Psoas muscle (tissue), 8 donors: ENCODE data around the gene IL1RN. TPM values are rescaled to one million over a fixed set of nuclear protein-coding genes. Genes with fewer than 3 reads are reported as not detected.

Experiments used
- ATAC-seq, 4 donors: fragments of 200-7000 bp; cut with Tn5 transposase; one replicate each; pipeline ENCODE4 v1.9.1; 2020; ENCODE audit warnings: moderate library complexity in 3 of 4, mild to moderate bottlenecking in 2 of 4
- DNase-seq, 2 donors: peaks; one replicate each; pipeline ENCODE4 v3.0.0-alpha.2; 2020
- H3K27ac ChIP-seq: fragments of 200-600 bp; one replicate; pipeline ENCODE4 v1.8.0; 2022
- H3K27me3 ChIP-seq, 3 donors: fragments of 200-600 bp in 1 of 3; one replicate each; pipeline versions ENCODE4 v1.6.1 to v1.8.0; 2013 to 2022; ENCODE audit warnings: low read length in 2 of 3, mild to moderate bottlenecking in 2 of 3, moderate library complexity in 1 of 3; ENCODE audit not compliant: insufficient read depth in 3 of 3
- H3K36me3 ChIP-seq, 2 donors: fragments of 200-600 bp in 1 of 2; one replicate each; pipeline versions ENCODE4 v1.6.1 to v1.8.0; 2013 to 2022; ENCODE audit warnings: low read depth in 1 of 2, mild to moderate bottlenecking in 1 of 2, moderate library complexity in 1 of 2; ENCODE audit not compliant: insufficient read depth in 1 of 2
- H3K4me1 ChIP-seq: fragments of 200-600 bp; one replicate; pipeline ENCODE4 v1.8.0; 2022
- H3K4me3 ChIP-seq: fragments of 200-600 bp; one replicate; pipeline ENCODE4 v1.8.0; 2022; ENCODE audit warnings: mild to moderate bottlenecking
- H3K9me3 ChIP-seq: fragments of 200-600 bp; one replicate; pipeline ENCODE4 v1.8.0; 2022
- CTCF ChIP-seq: fragments of 200-600 bp; IDR thresholded peaks from one replicate; pipeline ENCODE4 v1.8.0; 2022; ENCODE audit warnings: antibody characterized with exemption
- whole genome bisulfite sequencing, 3 donors: extraction: QIAGEN DNeasy Blood & Tissue Kit; methylation state at CpG; one replicate each; pipeline versions ENCODE4 v1.1.6 to v1.1.7; 2013; 5-methylcytosine and 5-hydroxymethylcytosine counted together
- intact Hi-C, 2 donors: fragments of 100-400 bp; cut with DNase I; formaldehyde crosslinking; loops; one replicate each; pipeline versions ENCODE4 v1.11.0 to v1.14.2; 2022
- polyA plus RNA-seq, 3 donors: library from polyadenylated mRNA; stranded (reverse); fragments of 200-250 nt; gene quantifications; one replicate each; pipeline ENCODE4 v1.2.3, GENCODE V29; 2013
- total RNA-seq, 4 donors: library from RNA; stranded (reverse); fragmentation: NEBNext Ultra II Directional in 2 of 4; extraction: Animal tissue kit (Norgen Biotek cat#: 25700) in 2 of 4; gene quantifications; one replicate each; pipeline versions ENCODE4 v1.2.1 to v1.2.4, GENCODE V29; 2021 to 2023
- donor health status: healthy with polysubstance abuse.
- donor health status: DM: no; HTN: no; CAD: no; lungs with moderate emphysema.
- donor health status: Bipolar disorder and iron deficiency.
- donor health status: healthy.
- donor health status: DM: yes; HTN: yes; CAD: no.
- donor health status: DM: no; HTN: no; CAD: no.
- donor health status: DM: no; HTN: no; CAD: no.
- donor health status: DM: yes; HTN: yes; CAD: no.

The IL1RN gene
- total and polyA plus RNA-seq, 7 donors = 0.09 to 2.0 (median 0.24) TPM; not detected in 1

- WGBS, 3 donors = 95 to 99% (median 96%) methylated on average over 1 of the region's 1 CpG
- no peak for TF ChIP-seq CTCF
- ATAC-seq (no peak), DNase-seq (no peak)
- peaks cover 0 to 16% (median 7%) of the 10 kb centered on the region in 3 donors for H3K27me3 ChIP-seq
- no peaks in the 10 kb centered on the region for H3K36me3 ChIP-seq
- no peak overlapping the region for H3K4me3 ChIP-seq
- H3K27ac ChIP-seq = no peak overlapping the region
- H3K9me3 ChIP-seq = no peaks in the 10 kb centered on the region
- H3K4me1 ChIP-seq = no peaks in the 10 kb centered on the region
- intact Hi-C loops = no loop called here
These were observed 32.9 kb downstream of the IL1RN start for GRCh38 chr2:113160248-113160647.

- intact Hi-C loops = no loop called here
- Histone ChIP-seq H3K27ac (no peak overlapping the region), H3K4me3 (no peak overlapping the region), H3K36me3 (no peaks in the 10 kb centered on the region), H3K27me3 (peaks cover 0 to 16% (median 7%) of the 10 kb centered on the region in 3 donors), H3K4me1 (no peaks in the 10 kb centered on the region), H3K9me3 (no peaks in the 10 kb centered on the region)
- DNase-seq (no peak), ATAC-seq (no peak)
- 68 to 70% (median 68%) methylated on average over 5 of the region's 5 CpGs for WGBS, 3 donors
- no peak for TF ChIP-seq CTCF
These were observed 33.6 kb downstream of the IL1RN start for GRCh38 chr2:113160962-113161361.

GRCh38 chr2:113162173-113162572 is 34.8 kb downstream of the IL1RN start:
- Histone ChIP-seq H3K4me1 (no peaks in the 10 kb centered on the region), H3K27ac (no peak overlapping the region), H3K4me3 (no peak overlapping the region), H3K9me3 (no peaks in the 10 kb centered on the region), H3K36me3 (no peaks in the 10 kb centered on the region), H3K27me3 (peaks cover 0 to 7% (median 6%) of the 10 kb centered on the region in 3 donors)
- ATAC-seq = no peak
- no peak for DNase-seq
- WGBS, 3 donors = 85 to 89% (median 87%) methylated on average over 10 of the region's 10 CpGs
- TF ChIP-seq CTCF = no peak
- intact Hi-C loops = no loop called here

- H3K4me3 ChIP-seq = no peak overlapping the region
- TF ChIP-seq CTCF = no peak
- H3K27ac ChIP-seq = no peak overlapping the region
These were observed 35.5 kb downstream of the IL1RN start for GRCh38 chr2:113162869-113163268.

GRCh38 chr2:113164215-113164929 is 37.0 kb downstream of the IL1RN start:
- Histone ChIP-seq H3K4me1 (no peaks in the 10 kb centered on the region), H3K27me3 (no peaks in the 10 kb centered on the region), H3K27ac (no peak overlapping the region), H3K9me3 (no peaks in the 10 kb centered on the region), H3K4me3 (no peak overlapping the region), H3K36me3 (no peaks in the 10 kb centered on the region)
- DNase-seq (no peak), ATAC-seq (no peak)
- 68 to 75% (median 71%) methylated on average over 11 of the region's 11 CpGs for WGBS, 3 donors
- intact Hi-C loops = no loop called here
- TF ChIP-seq CTCF = no peak

More at GRCh38 chr2:113162869-113163268, 35.5 kb downstream of the IL1RN start:
- no peaks in the 10 kb centered on the region for H3K36me3 ChIP-seq
- H3K9me3 ChIP-seq = no peaks in the 10 kb centered on the region
- no peaks in the 10 kb centered on the region for H3K4me1 ChIP-seq
- peaks cover 0 to 2% (median 2%) of the 10 kb centered on the region in 3 donors for H3K27me3 ChIP-seq
- DNase-seq (no peak), ATAC-seq (no peak)
- intact Hi-C loops = no loop called here
